K562 (cell line): ENCODE measurements around the gene APOM. TPM values are rescaled to one million over a fixed set of nuclear protein-coding genes. Genes with fewer than 3 reads are reported as not detected.

ENCODE experiments used
- BHLHE40 ChIP-seq: IDR thresholded peaks from 2 replicates; pipeline ENCODE4 v1.6.1; 2011; ENCODE audit warnings: low read length, improper control_type of control experiment
- CHD2 ChIP-seq: IDR thresholded peaks from 2 replicates; pipeline ENCODE4 v1.6.1; 2011; ENCODE audit warnings: low read depth, low read length
- DNMT1 ChIP-seq: fragments of 450-650 bp; IDR thresholded peaks from 2 replicates; pipeline ENCODE4 v1.6.1; 2016; ENCODE audit warnings: antibody characterized with exemption, mild to moderate bottlenecking
- E2F4 ChIP-seq: sonication (generic); formaldehyde crosslinking; IDR thresholded peaks from 2 replicates; pipeline ENCODE4 v1.8.0; 2022; ENCODE audit warnings: mild to moderate bottlenecking, low read depth, missing genetic modification reagents
- ETS2 ChIP-seq: IDR thresholded peaks from 2 replicates; pipeline ENCODE4 v1.6.1; 2016; ENCODE audit warnings: borderline replicate concordance, missing genetic modification characterization, mild to moderate bottlenecking, moderate library complexity, missing compliant biosample characterization; ENCODE audit not compliant: poor library complexity, severe bottlenecking
- ETV1 ChIP-seq: fragments of 450-650 bp; conservative IDR thresholded peaks from 2 replicates; pipeline ENCODE4 v1.6.1; 2016; ENCODE audit warnings: missing genetic modification characterization, control low read depth, low read depth, missing compliant biosample characterization
- FIP1L1 ChIP-seq: fragments of 200-400 bp; formaldehyde crosslinking; IDR thresholded peaks from 2 replicates; pipeline ENCODE4 v1.6.1; 2018; ENCODE audit warnings: mild to moderate bottlenecking, low read depth, low read length; ENCODE audit not compliant: poor library complexity, severe bottlenecking
- NRF1 ChIP-seq, 2 experiments: fragments of 450-650 bp; IDR thresholded peaks in 1 of 2; conservative IDR thresholded peaks in 1 of 2; 2 replicates each; pipeline ENCODE4 v1.6.1; 2014; ENCODE audit warnings: mild to moderate bottlenecking in 2 of 2
- PHF20 ChIP-seq: fragments of 450-650 bp; IDR thresholded peaks from 2 replicates; pipeline ENCODE4 v1.6.1; 2018; ENCODE audit not compliant: partially characterized antibody
- RAD51 ChIP-seq: fragments of 450-650 bp; IDR thresholded peaks from 2 replicates; pipeline ENCODE4 v1.7.1; 2016; ENCODE audit warnings: low read depth, mild to moderate bottlenecking, borderline replicate concordance
- RBBP5 ChIP-seq: fragments of 200-600 bp; sonication (generic); IDR thresholded peaks from 2 replicates; pipeline ENCODE4 v1.6.1; 2012; ENCODE audit warnings: borderline replicate concordance, mild to moderate bottlenecking, low read length, control low read depth, inconsistent platforms; ENCODE audit not compliant: insufficient read depth, poor library complexity, severe bottlenecking
- RFX1 ChIP-seq: fragments of 450-650 bp; IDR thresholded peaks from 2 replicates; pipeline ENCODE4 v1.6.1; 2016; ENCODE audit warnings: mild to moderate bottlenecking, moderate library complexity
- SUPT5H ChIP-seq: fragments of 450-650 bp; IDR thresholded peaks from 2 replicates; pipeline ENCODE4 v1.6.1; 2016
- TAL1 ChIP-seq: fragments of 450-650 bp; IDR thresholded peaks from 2 replicates; pipeline ENCODE4 v1.6.1; 2016; ENCODE audit warnings: mild to moderate bottlenecking
- TBL1XR1 ChIP-seq, 2 experiments: IDR thresholded peaks; 2 replicates each; pipeline ENCODE4 v1.6.1; 2012; ENCODE audit warnings: improper control_type of control experiment in 2 of 2, low read length in 2 of 2, mild to moderate bottlenecking in 1 of 2
- TRIM28 ChIP-seq: fragments of 450-650 bp; IDR thresholded peaks from 2 replicates; pipeline ENCODE4 v1.6.1; 2017
- ZBTB1 ChIP-seq: sonication (generic); formaldehyde crosslinking; IDR thresholded peaks from 2 replicates; pipeline ENCODE4 v1.8.1; 2023; ENCODE audit warnings: missing genetic modification reagents, low read depth, mild to moderate bottlenecking, borderline replicate concordance
- ZNF146 ChIP-seq: IDR thresholded peaks from one replicate; pipeline ENCODE4 v1.6.1; 2018; ENCODE audit warnings: missing compliant biosample characterization; ENCODE audit not compliant: unreplicated experiment
- ZNF3 ChIP-seq: fragments of 250-450 bp; sonication (Bioruptor Pico); IDR thresholded peaks from 2 replicates; pipeline ENCODE4 v1.5.0; 2021; ENCODE audit warnings: mild to moderate bottlenecking, moderate library complexity
- ZNF589 ChIP-seq: fragments of 200-800 bp; sonication (Bioruptor generic); IDR thresholded peaks from 2 replicates; pipeline ENCODE4 v1.6.1; 2016; ENCODE audit warnings: low read depth, missing genetic modification characterization, missing compliant biosample characterization
- ZNF75A ChIP-seq: fragments of 450-650 bp; formaldehyde crosslinking; IDR thresholded peaks from 2 replicates; pipeline ENCODE4 v1.4.0; 2020; ENCODE audit warnings: mild to moderate bottlenecking
- ZNF766 ChIP-seq: fragments of 200-800 bp; sonication (Bioruptor generic); conservative IDR thresholded peaks from 2 replicates; pipeline ENCODE4 v1.6.1; 2016; ENCODE audit warnings: missing genetic modification characterization, missing compliant biosample characterization
- polyA plus RNA-seq, 8 experiments: library from polyadenylated mRNA; depleted of rRNA in 4 of 8; stranded (reverse) in 5 of 8; unstranded in 3 of 8; fragments of >200 nt; fragmentation: Nextera tagmentation in 2 of 8; fragmentation: Illumina TruSeq in 1 of 8; extraction: Ambion mirVana in 2 of 8; extraction: Trizol in 1 of 8; gene quantifications; 2 replicates each; pipeline versions ENCODE4 v1.2.1 to v1.2.3, GENCODE V29; 2011 to 2014; ENCODE audit warnings: inconsistent platforms in 1 of 8, missing spikeins in 1 of 8
- total RNA-seq, 7 experiments: library from RNA; depleted of rRNA in 6 of 7; stranded (reverse); fragments of >200 nt in 6 of 7; fragmentation: Illumina TruSeq in 2 of 7; extraction: Trizol in 2 of 7; gene quantifications; 2 replicates each; pipeline versions ENCODE4 v1.2.1 to v1.2.3, GENCODE V29; 2011 to 2021; ENCODE audit warnings: low replicate concordance in 1 of 7
- TF ChIP-seq, protein P1 (sequence below): IDR thresholded peaks from 3 replicates; pipeline ENCODE4 v1.6.1; 2011; ENCODE audit warnings: borderline replicate concordance, mild to moderate bottlenecking; ENCODE audit not compliant: insufficient read length, insufficient read depth

Gene APOM
- total and polyA plus RNA-seq, 9 of the 15 experiments (the other 6 are each of a cell fraction or from before 2014, with no cell fraction given): 5.7 to 24.3 (median 10.4) TPM

DNA sequence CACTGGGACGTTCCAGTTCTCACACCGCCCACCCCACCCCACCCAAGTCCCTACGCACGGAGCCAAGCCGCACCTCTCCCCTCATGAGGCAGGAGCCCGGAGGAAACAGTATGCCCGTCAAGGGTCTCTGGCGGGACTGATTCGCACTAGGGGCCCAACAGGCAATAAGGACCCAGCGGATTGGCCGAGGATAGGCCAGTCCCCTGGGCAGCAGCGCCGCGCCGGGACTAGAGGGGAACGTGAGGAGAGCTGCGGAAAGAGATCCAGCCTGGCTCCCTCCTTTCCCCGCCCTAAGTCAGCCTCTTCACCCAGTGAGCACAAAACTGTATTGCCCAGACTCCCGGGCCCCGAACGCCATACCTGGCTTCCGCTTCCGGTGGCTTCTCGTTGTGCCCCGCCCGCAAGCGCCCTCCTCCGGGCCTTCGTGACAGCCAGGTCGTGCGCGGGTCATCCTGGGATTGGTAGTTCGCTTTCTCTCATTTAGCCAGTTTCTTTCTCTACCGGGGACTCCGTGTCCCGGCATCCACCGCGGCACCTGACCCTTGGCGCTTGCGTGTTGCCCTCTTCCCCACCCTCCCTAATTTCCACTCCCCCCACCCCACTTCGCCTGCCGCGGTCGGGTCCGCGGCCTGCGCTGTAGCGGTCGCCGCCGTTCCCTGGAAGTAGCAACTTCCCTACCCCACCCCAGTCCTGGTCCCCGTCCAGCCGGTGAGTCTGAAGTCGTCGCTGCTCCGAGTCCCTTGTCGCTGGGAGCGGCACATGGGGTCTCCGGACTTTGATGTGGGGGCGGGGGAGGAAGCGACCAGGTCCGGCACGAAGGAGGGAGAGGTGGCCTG is 10.0 kb downstream of the APOM start, which contains the start of gene CSNK2B (continued):
- TF ChIP-seq ZNF589 (CRISPR knock-in tag): no peak
- TF ChIP-seq FIP1L1: peak; percentile 87
- TF ChIP-seq E2F4: peak; percentile 15
- no peak for TF ChIP-seq ZNF3 (CRISPR knock-in tag)
- no peak for TF ChIP-seq ZNF75A (CRISPR knock-in tag)
- TF ChIP-seq DNMT1: no peak
- TF ChIP-seq ETV1 (tag): peak; percentile 95
- TF ChIP-seq ETS2 (tag): peak; percentile 10
- no peak for TF ChIP-seq PHF20
- TF ChIP-seq RAD51: peak; percentile 78
- peak; percentile 98 for TF ChIP-seq RBBP5
- peak; percentile 87 for TF ChIP-seq ZBTB1
- peak; percentile 98 for TF ChIP-seq SUPT5H
- TF ChIP-seq TBL1XR1 (IDR thresholded peaks at IDR 0.05; ENCODE audit: low read length in 2 of 2): peak; percentile 47 to 50; a peak in 2 of 4 replicates
- TF ChIP-seq, protein P1, sequence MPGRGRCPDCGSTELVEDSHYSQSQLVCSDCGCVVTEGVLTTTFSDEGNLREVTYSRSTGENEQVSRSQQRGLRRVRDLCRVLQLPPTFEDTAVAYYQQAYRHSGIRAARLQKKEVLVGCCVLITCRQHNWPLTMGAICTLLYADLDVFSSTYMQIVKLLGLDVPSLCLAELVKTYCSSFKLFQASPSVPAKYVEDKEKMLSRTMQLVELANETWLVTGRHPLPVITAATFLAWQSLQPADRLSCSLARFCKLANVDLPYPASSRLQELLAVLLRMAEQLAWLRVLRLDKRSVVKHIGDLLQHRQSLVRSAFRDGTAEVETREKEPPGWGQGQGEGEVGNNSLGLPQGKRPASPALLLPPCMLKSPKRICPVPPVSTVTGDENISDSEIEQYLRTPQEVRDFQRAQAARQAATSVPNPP: no peak
- TF ChIP-seq RFX1: no peak
- TF ChIP-seq ZNF766 (CRISPR knock-in tag): no peak
- TF ChIP-seq TAL1: no peak
- TF ChIP-seq ZNF146 (CRISPR knock-in tag): no peak
- TF ChIP-seq BHLHE40: peak; percentile 74
- TF ChIP-seq CHD2: peak; percentile 12; the same call in 1 of the 2 replicates
- peak; percentile 92 to 93 for TF ChIP-seq NRF1 (conservative IDR thresholded peaks at IDR 0.05 in 1 of 2, IDR thresholded peaks at IDR 0.05 in 1 of 2)
- TF ChIP-seq TRIM28: no peak; the same call in 1 of the 2 replicates
